ENCODE results near the gene ATP5ME. TPM values are rescaled to one million over a fixed set of nuclear protein-coding genes. Genes with fewer than 3 reads are reported as not detected.
A peak's percentile ranks its signal among the peaks of the same experiment; 100 is the strongest.
"Not testable (repeated sequence)": the region's sequence is repeated elsewhere in the genome, so short reads cannot be mapped to it uniquely, and the experiment has no call there.

ATP5ME gene
- total and polyA plus RNA-seq, 2 donors from 2014 or later = 248 to 1,928 TPM

DNA sequence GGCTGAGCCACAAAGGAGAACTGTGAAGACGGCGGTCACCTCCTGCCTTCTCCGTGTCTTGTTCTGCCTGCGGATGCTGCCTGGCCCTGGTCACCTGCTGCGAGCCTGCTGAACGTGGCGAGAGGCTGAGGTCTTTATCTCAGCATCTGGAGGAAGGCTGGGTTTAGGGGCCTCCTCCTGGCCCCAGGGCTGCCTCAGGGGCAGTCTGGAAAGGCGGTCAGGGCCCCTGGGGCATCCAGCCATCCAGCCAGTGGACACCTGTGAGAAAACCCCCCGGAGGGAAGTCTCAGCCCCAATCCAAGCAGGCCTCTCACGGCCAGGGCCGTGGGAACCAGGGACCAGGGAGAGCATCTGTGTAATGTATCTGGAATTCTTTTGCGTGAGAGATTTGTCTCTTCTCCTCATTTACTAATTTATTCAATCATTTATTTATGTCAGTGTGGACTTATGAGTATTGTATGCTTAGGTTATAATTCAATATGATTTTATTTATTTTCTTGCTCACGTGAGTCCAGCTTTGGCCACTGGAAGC, 37.4 kb downstream of the ATP5ME start:
- FAIRE-seq (no peak), DNase-seq (peak in 1 of 5 donors; percentile 35)
- H3K4me3 ChIP-seq (ENCODE audit: low read length in 3 of 3) = no peak overlapping the region
- peaks cover 0 to under 1% (median 0%) of the 10 kb centered on the region in 3 donors for H3K9me3 ChIP-seq (ENCODE audit: control insufficient read depth in 2 of 3, insufficient read depth in 1 of 3, low read length in 3 of 3)
- no peaks in the 10 kb centered on the region for H3K27me3 ChIP-seq (ENCODE audit: control insufficient read depth, insufficient read depth, low read length)
- H3K27ac ChIP-seq (ENCODE audit: low read depth in 2 of 2, low read length in 2 of 2) = no peak overlapping the region
- intact Hi-C loops (cut with DNase I) = no loop called here
- H3K9ac ChIP-seq (ENCODE audit: low read length in 3 of 3) = no peak overlapping the region
- TF ChIP-seq, protein P1, sequence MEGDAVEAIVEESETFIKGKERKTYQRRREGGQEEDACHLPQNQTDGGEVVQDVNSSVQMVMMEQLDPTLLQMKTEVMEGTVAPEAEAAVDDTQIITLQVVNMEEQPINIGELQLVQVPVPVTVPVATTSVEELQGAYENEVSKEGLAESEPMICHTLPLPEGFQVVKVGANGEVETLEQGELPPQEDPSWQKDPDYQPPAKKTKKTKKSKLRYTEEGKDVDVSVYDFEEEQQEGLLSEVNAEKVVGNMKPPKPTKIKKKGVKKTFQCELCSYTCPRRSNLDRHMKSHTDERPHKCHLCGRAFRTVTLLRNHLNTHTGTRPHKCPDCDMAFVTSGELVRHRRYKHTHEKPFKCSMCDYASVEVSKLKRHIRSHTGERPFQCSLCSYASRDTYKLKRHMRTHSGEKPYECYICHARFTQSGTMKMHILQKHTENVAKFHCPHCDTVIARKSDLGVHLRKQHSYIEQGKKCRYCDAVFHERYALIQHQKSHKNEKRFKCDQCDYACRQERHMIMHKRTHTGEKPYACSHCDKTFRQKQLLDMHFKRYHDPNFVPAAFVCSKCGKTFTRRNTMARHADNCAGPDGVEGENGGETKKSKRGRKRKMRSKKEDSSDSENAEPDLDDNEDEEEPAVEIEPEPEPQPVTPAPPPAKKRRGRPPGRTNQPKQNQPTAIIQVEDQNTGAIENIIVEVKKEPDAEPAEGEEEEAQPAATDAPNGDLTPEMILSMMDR (IDR thresholded peaks at IDR 0.05; ENCODE audit: borderline replicate concordance, extremely low read depth, insufficient read depth) = no peak
- no peaks in the 10 kb centered on the region for H3K36me3 ChIP-seq (ENCODE audit: control insufficient read depth in 2 of 3, insufficient read depth in 3 of 3, low read length in 3 of 3)
- no peaks in the 10 kb centered on the region for H3K4me1 ChIP-seq (ENCODE audit: control insufficient read depth in 2 of 3, insufficient read depth in 2 of 3, low read depth in 1 of 3, low read length in 3 of 3)

DNA sequence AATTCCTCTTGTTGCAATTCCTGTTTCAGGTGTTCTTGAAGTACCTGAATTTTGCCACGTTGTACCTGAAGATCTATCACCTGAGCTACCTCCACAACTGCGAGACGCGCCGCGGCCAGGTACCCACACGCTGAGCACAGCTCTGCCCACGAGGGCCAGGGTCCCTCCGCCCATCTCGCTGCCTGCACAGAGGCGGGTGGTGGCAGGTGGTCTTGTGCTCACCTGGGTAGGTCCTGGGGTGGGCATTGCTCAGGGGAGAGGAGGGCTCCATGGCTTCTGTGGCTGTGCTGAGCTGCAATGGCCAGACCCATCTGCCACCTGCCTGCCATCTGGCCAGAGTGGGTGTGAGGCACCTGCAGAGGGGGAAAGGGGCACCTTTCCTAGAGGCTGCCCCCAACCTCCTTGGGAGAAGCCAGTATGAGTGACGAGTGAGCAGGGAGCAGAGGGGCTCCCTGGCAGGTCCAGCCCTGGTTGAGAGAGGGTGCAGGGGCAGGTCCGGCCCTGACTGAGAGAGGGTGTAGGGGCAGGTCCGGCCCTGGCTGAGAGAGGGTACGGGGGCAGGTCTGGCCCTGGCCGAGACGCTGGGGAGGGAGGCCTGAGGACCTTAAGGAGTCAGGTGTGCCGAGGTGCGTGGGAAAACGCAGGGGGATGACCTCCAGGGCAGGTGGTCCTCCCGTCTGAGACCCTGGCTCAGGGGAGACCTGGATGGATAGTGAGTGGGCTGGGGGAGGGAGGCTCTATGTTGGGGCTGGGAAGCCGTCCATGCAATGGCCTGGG, 38.0 kb downstream of the ATP5ME start:
- Histone ChIP-seq H3K27ac (ENCODE audit: low read depth in 2 of 2, low read length in 2 of 2) (no peak overlapping the region), H3K36me3 (ENCODE audit: control insufficient read depth in 2 of 3, insufficient read depth in 3 of 3, low read length in 3 of 3) (no peaks in the 10 kb centered on the region), H3K4me3 (ENCODE audit: low read length in 3 of 3) (no peak overlapping the region), H3K27me3 (ENCODE audit: control insufficient read depth, insufficient read depth, low read length) (no peaks in the 10 kb centered on the region), H3K9ac (ENCODE audit: low read length in 3 of 3) (no peak overlapping the region), H3K9me3 (ENCODE audit: control insufficient read depth in 2 of 3, insufficient read depth in 1 of 3, low read length in 3 of 3) (peaks cover 0 to 4% (median 2%) of the 10 kb centered on the region in 3 donors), H3K4me1 (ENCODE audit: control insufficient read depth in 2 of 3, insufficient read depth in 2 of 3, low read depth in 1 of 3, low read length in 3 of 3) (no peaks in the 10 kb centered on the region)
- FAIRE-seq = no peak
- TF ChIP-seq, protein P1 (IDR thresholded peaks at IDR 0.05; ENCODE audit: borderline replicate concordance, extremely low read depth, insufficient read depth) = no peak
- peak in 2 of 5 donors; percentile 37 to 67 for DNase-seq
- intact Hi-C loops (cut with DNase I) = no loop called here

DNA sequence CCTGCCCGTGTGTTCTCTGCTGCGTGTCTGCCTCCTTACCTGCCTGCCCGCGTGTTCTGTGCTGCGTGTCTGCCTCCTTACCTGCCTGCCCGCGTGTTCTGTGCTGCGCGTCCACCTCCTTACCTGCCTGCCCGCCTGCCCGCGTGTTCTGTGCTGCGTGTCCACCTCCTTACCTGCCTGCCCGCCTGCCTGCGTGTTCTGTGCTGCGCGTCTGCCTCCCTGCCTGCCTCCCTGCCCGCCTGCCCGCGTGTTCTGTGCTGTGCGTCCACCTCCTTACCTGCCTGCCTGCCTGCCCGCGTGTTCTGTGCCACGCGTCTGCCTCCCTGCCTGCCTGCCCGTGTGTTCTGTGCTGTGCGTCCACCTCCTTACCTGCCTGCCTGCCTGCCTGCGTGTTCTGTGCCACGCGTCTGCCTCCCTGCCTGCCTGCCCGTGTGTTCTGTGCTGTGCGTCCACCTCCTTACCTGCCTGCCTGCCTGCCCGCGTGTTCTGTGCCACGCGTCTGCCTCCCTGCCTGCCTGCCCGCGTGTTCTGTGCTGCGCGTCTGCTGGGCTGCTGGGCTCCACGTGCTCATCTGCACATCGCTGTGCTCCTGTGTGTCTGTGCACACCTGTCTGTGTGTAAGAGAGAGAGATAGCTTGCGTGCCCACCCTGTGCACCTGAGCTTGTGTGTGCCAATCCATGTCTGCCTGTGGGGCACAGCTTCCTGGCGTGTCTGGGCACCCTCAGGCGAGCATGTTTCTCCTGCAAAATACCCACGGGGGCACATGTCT, 38.8 kb downstream of the ATP5ME start:
- H3K27me3 ChIP-seq (ENCODE audit: control insufficient read depth, insufficient read depth, low read length); intact Hi-C loops (cut with DNase I); H3K4me3 ChIP-seq (ENCODE audit: low read length in 3 of 3); H3K9ac ChIP-seq (ENCODE audit: low read length in 3 of 3); H3K9me3 ChIP-seq (ENCODE audit: control insufficient read depth in 2 of 3, insufficient read depth in 1 of 3, low read length in 3 of 3); H3K36me3 ChIP-seq (ENCODE audit: control insufficient read depth in 2 of 3, insufficient read depth in 3 of 3, low read length in 3 of 3); H3K4me1 ChIP-seq (ENCODE audit: control insufficient read depth in 2 of 3, insufficient read depth in 2 of 3, low read depth in 1 of 3, low read length in 3 of 3); H3K27ac ChIP-seq (ENCODE audit: low read depth in 2 of 2, low read length in 2 of 2); FAIRE-seq: not testable (repeated sequence)
- DNase-seq = peak in 2 of 5 donors; percentile 23 to 52

DNA sequence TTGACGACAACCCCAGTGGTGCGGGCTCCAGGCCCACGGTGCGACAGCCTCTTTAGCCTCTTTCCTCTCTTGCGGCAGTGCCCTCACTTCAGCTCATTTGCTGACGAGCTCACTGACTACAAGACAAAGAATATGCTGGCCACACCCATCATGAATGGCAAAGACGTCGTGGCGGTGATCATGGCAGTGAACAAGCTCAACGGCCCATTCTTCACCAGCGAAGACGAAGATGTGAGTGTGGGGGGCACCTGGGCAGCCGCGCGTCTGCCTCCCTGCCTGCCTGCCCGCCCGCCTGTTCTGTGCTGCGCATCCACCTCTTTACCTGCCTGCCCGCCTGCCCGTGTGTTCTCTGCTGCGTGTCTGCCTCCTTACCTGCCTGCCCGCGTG, 39.5 kb downstream of the ATP5ME start:
- intact Hi-C loops (cut with DNase I) = no loop called here
- Histone ChIP-seq H3K36me3 (ENCODE audit: control insufficient read depth in 2 of 3, insufficient read depth in 3 of 3, low read length in 3 of 3) (no peaks in the 10 kb centered on the region), H3K4me1 (ENCODE audit: control insufficient read depth in 2 of 3, insufficient read depth in 2 of 3, low read depth in 1 of 3, low read length in 3 of 3) (no peaks in the 10 kb centered on the region), H3K27me3 (ENCODE audit: control insufficient read depth, insufficient read depth, low read length) (no peaks in the 10 kb centered on the region), H3K9ac (ENCODE audit: low read length in 3 of 3) (no peak overlapping the region), H3K9me3 (ENCODE audit: control insufficient read depth in 2 of 3, insufficient read depth in 1 of 3, low read length in 3 of 3) (peaks cover 0 to 4% (median 2%) of the 10 kb centered on the region in 3 donors), H3K4me3 (ENCODE audit: low read length in 3 of 3) (no peak overlapping the region), H3K27ac (ENCODE audit: low read depth in 2 of 2, low read length in 2 of 2) (no peak overlapping the region)
- TF ChIP-seq, protein P1 (IDR thresholded peaks at IDR 0.05; ENCODE audit: borderline replicate concordance, extremely low read depth, insufficient read depth) = no peak
- DNase-seq = peak in 2 of 5 donors; percentile 28 to 43
- FAIRE-seq = no peak

All from kidney (tissue), 14 donors.